ENCODE results near the gene HSD11B1.
A peak's percentile ranks its signal among the peaks of the same experiment; 100 is the strongest.

Gene HSD11B1

GRCh38 chr1:209748620-209749019, 44.0 kb downstream of the HSD11B1 start:
- no peak for TF ChIP-seq Cebpa-rat (IDR thresholded peaks at IDR 0.05)
- Histone ChIP-seq H3K9me3 (no peaks in the 10 kb centered on the region), H3K4me1 (peaks cover 11% of the 10 kb centered on the region), H3K27ac (no peak overlapping the region), H3K4me3 (no peak overlapping the region), H3K9ac (no peak overlapping the region), H3K36me3 (no peaks in the 10 kb centered on the region), H4K20me1 (no peaks in the 10 kb centered on the region), H3K27me3 (no peaks in the 10 kb centered on the region), H3K4me2 (no peak overlapping the region)

GRCh38 chr1:209749205-209749604, 44.6 kb downstream of the HSD11B1 start:
- Histone ChIP-seq H4K20me1 (no peaks in the 10 kb centered on the region), H3K4me3 (no peak overlapping the region), H3K27ac (no peak overlapping the region), H3K9ac (no peak overlapping the region), H3K27me3 (no peaks in the 10 kb centered on the region), H3K4me1 (peaks cover 11% of the 10 kb centered on the region), H3K36me3 (no peaks in the 10 kb centered on the region), H3K4me2 (no peak overlapping the region), H3K9me3 (no peaks in the 10 kb centered on the region)
- no peak for TF ChIP-seq Cebpa-rat (IDR thresholded peaks at IDR 0.05)

GRCh38 chr1:209749670-209750323, 45.2 kb downstream of the HSD11B1 start:
- Histone ChIP-seq H3K4me1 (peaks cover 11% of the 10 kb centered on the region), H3K4me2 (no peak overlapping the region)
- no peak for TF ChIP-seq Cebpa-rat (IDR thresholded peaks at IDR 0.05)

GRCh38 chr1:209751627-209752231, 47.1 kb downstream of the HSD11B1 start:
- H3K4me1 ChIP-seq = peaks cover 30% of the 10 kb centered on the region
- peak overlapping the region; percentile 50 for H3K4me2 ChIP-seq
- TF ChIP-seq Cebpa-rat (IDR thresholded peaks at IDR 0.05) = no peak
- H3K27me3 ChIP-seq = no peaks in the 10 kb centered on the region
- no peaks in the 10 kb centered on the region for H4K20me1 ChIP-seq
- H3K4me3 ChIP-seq = no peak overlapping the region
- no peak overlapping the region for H3K9ac ChIP-seq
- no peak overlapping the region for H3K27ac ChIP-seq
- no peaks in the 10 kb centered on the region for H3K9me3 ChIP-seq
- no peaks in the 10 kb centered on the region for H3K36me3 ChIP-seq

More at GRCh38 chr1:209749670-209750323, 45.2 kb downstream of the HSD11B1 start:
- no peak overlapping the region for H3K27ac ChIP-seq
- no peaks in the 10 kb centered on the region for H3K36me3 ChIP-seq
- no peak overlapping the region for H3K9ac ChIP-seq
- H3K4me3 ChIP-seq = no peak overlapping the region
- no peaks in the 10 kb centered on the region for H3K9me3 ChIP-seq
- no peaks in the 10 kb centered on the region for H3K27me3 ChIP-seq
- no peaks in the 10 kb centered on the region for H4K20me1 ChIP-seq

GRCh38 chr1:209752890-209753289, 48.2 kb downstream of the HSD11B1 start:
- Histone ChIP-seq H3K27me3 (no peaks in the 10 kb centered on the region), H3K36me3 (no peaks in the 10 kb centered on the region), H3K4me2 (no peak overlapping the region), H3K4me1 (peaks cover 42% of the 10 kb centered on the region), H3K4me3 (no peak overlapping the region), H3K9me3 (no peaks in the 10 kb centered on the region), H3K27ac (no peak overlapping the region), H4K20me1 (no peaks in the 10 kb centered on the region), H3K9ac (no peak overlapping the region)
- TF ChIP-seq Cebpa-rat (IDR thresholded peaks at IDR 0.05) = no peak

GRCh38 chr1:209755256-209755655, 50.6 kb downstream of the HSD11B1 start:
- Histone ChIP-seq H3K4me3 (no peak overlapping the region), H3K9ac (no peak overlapping the region), H3K27ac (peak overlapping the region; percentile 78), H4K20me1 (no peaks in the 10 kb centered on the region), H3K4me1 (peaks cover 53% of the 10 kb centered on the region), H3K9me3 (no peaks in the 10 kb centered on the region), H3K36me3 (peaks cover 10% of the 10 kb centered on the region; the same call in 1 of the 2 replicates), H3K4me2 (peak overlapping the region; percentile 96), H3K27me3 (no peaks in the 10 kb centered on the region)
- TF ChIP-seq Cebpa-rat (IDR thresholded peaks at IDR 0.05) = no peak

GRCh38 chr1:209755926-209756614, 51.4 kb downstream of the HSD11B1 start, which contains the start of gene TRAF3IP3:
Gene TRAF3IP3 (plus strand): TSS chr1:209756053. CDS start chr1:209760040, 3,987 bp downstream.
- Histone ChIP-seq H3K36me3 (peaks cover 16% of the 10 kb centered on the region), H3K4me2 (peak within 1 kb of the TSS; percentile 96), H4K20me1 (no peaks in the 10 kb centered on the region), H3K27me3 (no peaks in the 10 kb centered on the region), H3K9me3 (no peaks in the 10 kb centered on the region), H3K4me3 (peak within 1 kb of the TSS; percentile 57), H3K27ac (peak within 1 kb of the TSS; percentile 78), H3K9ac (peak within 1 kb of the TSS; percentile 43), H3K4me1 (peaks cover 51% of the 10 kb centered on the region)
- no peak for TF ChIP-seq Cebpa-rat (IDR thresholded peaks at IDR 0.05)

GRCh38 chr1:209756615-209757445, 52.2 kb downstream of the HSD11B1 start:
- H3K4me2 ChIP-seq = peak overlapping the region; percentile 96
- H3K27ac ChIP-seq = peak overlapping the region; percentile 78
- H4K20me1 ChIP-seq = no peaks in the 10 kb centered on the region
- peak overlapping the region; percentile 57 for H3K4me3 ChIP-seq
- no peak for TF ChIP-seq Cebpa-rat (IDR thresholded peaks at IDR 0.05)
- no peaks in the 10 kb centered on the region for H3K9me3 ChIP-seq
- peaks cover 17% of the 10 kb centered on the region for H3K36me3 ChIP-seq
- H3K4me1 ChIP-seq = peaks cover 43% of the 10 kb centered on the region
- H3K9ac ChIP-seq = peak overlapping the region; percentile 43
- H3K27me3 ChIP-seq = no peaks in the 10 kb centered on the region

- Histone ChIP-seq H3K27ac (no peak overlapping the region), H3K4me2 (peak overlapping the region; percentile 42), H3K4me1 (peaks cover 42% of the 10 kb centered on the region), H3K9ac (no peak overlapping the region), H3K36me3 (peaks cover 28% of the 10 kb centered on the region), H3K4me3 (no peak overlapping the region), H4K20me1 (no peaks in the 10 kb centered on the region), H3K27me3 (no peaks in the 10 kb centered on the region), H3K9me3 (no peaks in the 10 kb centered on the region)
- TF ChIP-seq Cebpa-rat (IDR thresholded peaks at IDR 0.05) = no peak
Observed at GRCh38 chr1:209758400-209758799, 53.8 kb downstream of the HSD11B1 start.

Measured in BLaER1 (cell line).